B cell (primary cell): ENCODE results near the gene CAND2. TPM values are rescaled to one million over a fixed set of nuclear protein-coding genes. Genes with fewer than 3 reads are reported as not detected.
"Not testable (repeated sequence)": the region's sequence is repeated elsewhere in the genome, so short reads cannot be mapped to it uniquely, and the experiment has no call there.

Experiments
- ATAC-seq: fragments of 200-7000 bp; cut with Tn5 transposase; one replicate; pipeline ENCODE4 v1.10.0; 2021; ENCODE audit warnings: low read depth, mild to moderate bottlenecking, moderate number of reproducible peaks, moderate library complexity
- CTCF ChIA-PET: fragments of 350-600 bp; sonication (Branson Sonifier 250); formaldehyde crosslinking; loops from one replicate; lab custom pipeline; 2021; ENCODE audit warnings: antibody characterized with exemption, inconsistent platforms; lab: Charles Lee
- POLR2A ChIA-PET: fragments of 350-600 bp; sonication (Branson Sonifier 250); formaldehyde crosslinking; loops from one replicate; lab custom pipeline; 2021; ENCODE audit warnings: antibody characterized with exemption; lab: Charles Lee
- DNase-seq: peaks from one replicate; pipeline ENCODE4 v3.0.0; 2013
- H2AFZ ChIP-seq: 2 replicates; pipeline ENCODE4 v1.6.1; 2012; ENCODE audit warnings: mild to moderate bottlenecking, low read depth, low read length; ENCODE audit not compliant: insufficient read depth, poor library complexity, severe bottlenecking
- H3K27ac ChIP-seq, 2 donors: 1 replicate in 1 of 2; 2 replicates in 1 of 2; pipeline ENCODE4 v1.5.1; 2012 to 2013; ENCODE audit warnings: low read length in 2 of 2, mild to moderate bottlenecking in 2 of 2, moderate library complexity in 1 of 2
- H3K27me3 ChIP-seq, 4 experiments: fragments of 200-600 bp in 1 of 4; sonication (generic) in 1 of 4; replicated peaks in 1 of 4; 1 replicate in 2 of 4; 2 replicates in 2 of 4; pipeline versions ENCODE4 v1.6.1 to v1.7.0; 2013 to 2016; ENCODE audit warnings: low read length in 3 of 4, mild to moderate bottlenecking in 2 of 4, mixed read lengths in 1 of 4, moderate library complexity in 1 of 4; ENCODE audit not compliant: insufficient read depth in 4 of 4, control insufficient read depth in 3 of 4; ENCODE audit errors: control extremely low read depth in 1 of 4
- H3K36me3 ChIP-seq, 2 experiments: replicated peaks in 1 of 2; 1 replicate in 1 of 2; 2 replicates in 1 of 2; pipeline versions ENCODE4 v1.6.1 to v1.7.1; 2013; ENCODE audit warnings: low read length in 1 of 2; ENCODE audit not compliant: insufficient read depth in 2 of 2, control insufficient read depth in 1 of 2; ENCODE audit errors: control extremely low read depth in 1 of 2, extremely low read depth in 1 of 2
- H3K4me1 ChIP-seq, 2 donors: fragments of 200-600 bp in 1 of 2; sonication (generic) in 1 of 2; 1 replicate in 1 of 2; 2 replicates in 1 of 2; pipeline versions ENCODE4 v1.5.1 to v1.6.1; 2013 to 2017; ENCODE audit warnings: low read length in 2 of 2; ENCODE audit not compliant: control insufficient read depth in 2 of 2, insufficient read depth in 2 of 2
- H3K4me2 ChIP-seq: replicated peaks from 2 replicates; pipeline ENCODE3; 2012; ENCODE audit warnings: mild to moderate bottlenecking, low read depth, low read length; ENCODE audit not compliant: poor library complexity, severe bottlenecking
- H3K4me3 ChIP-seq, 5 experiments: fragments of 200-600 bp in 1 of 5; sonication (generic) in 1 of 5; 1 replicate in 3 of 5; 2 replicates in 2 of 5; pipeline versions ENCODE4 v1.5.1 to v1.7.0; 2011 to 2016; ENCODE audit warnings: low read length in 4 of 5, mild to moderate bottlenecking in 4 of 5, low read depth in 2 of 5, control low read depth in 1 of 5, moderate library complexity in 1 of 5; ENCODE audit not compliant: insufficient read depth in 1 of 5; ENCODE audit errors: control extremely low read depth in 1 of 5, extremely low read depth in 1 of 5
- H3K79me2 ChIP-seq: fragments of 200-600 bp; sonication (generic); one replicate; pipeline ENCODE4 v1.6.0; 2016; ENCODE audit warnings: low read length; ENCODE audit not compliant: control insufficient read depth, insufficient read depth
- H3K9ac ChIP-seq: fragments of 200-600 bp; sonication (generic); 2 replicates; pipeline ENCODE4 v1.6.1; 2017; ENCODE audit warnings: mild to moderate bottlenecking, low read length, moderate library complexity
- H3K9me3 ChIP-seq, 3 donors: one replicate each; pipeline versions ENCODE4 v1.6.1 to v1.7.1; 2013; ENCODE audit warnings: low read length in 2 of 3; ENCODE audit not compliant: control insufficient read depth in 2 of 3, insufficient read depth in 1 of 3; ENCODE audit errors: control extremely low read depth in 1 of 3
- H4K20me1 ChIP-seq: 2 replicates; pipeline ENCODE4 v1.6.0; 2012; ENCODE audit warnings: mild to moderate bottlenecking, low read length; ENCODE audit not compliant: insufficient read depth, control insufficient read depth, poor library complexity, severe bottlenecking
- H3K27ac Mint-ChIP-seq: one replicate; pipeline ENCODE4 v1.8.0; 2021; ENCODE audit warnings: mixed read lengths
- H3K27me3 Mint-ChIP-seq: one replicate; pipeline ENCODE4 v1.8.0; 2021; ENCODE audit warnings: mixed read lengths
- H3K4me1 Mint-ChIP-seq: one replicate; pipeline ENCODE4 v1.8.0; 2021; ENCODE audit warnings: mixed read lengths
- H3K4me3 Mint-ChIP-seq: one replicate; pipeline ENCODE4 v1.8.0; 2021; ENCODE audit warnings: mixed read lengths
- H3K9me3 Mint-ChIP-seq: one replicate; pipeline ENCODE4 v1.8.0; 2022; ENCODE audit warnings: mixed read lengths; ENCODE audit not compliant: insufficient read depth
- EZH2 ChIP-seq: IDR thresholded peaks from 2 replicates; pipeline ENCODE4 v1.6.1; 2012; ENCODE audit warnings: borderline replicate concordance, low read depth, mild to moderate bottlenecking, moderate library complexity, low read length; ENCODE audit not compliant: insufficient read depth, poor library complexity, severe bottlenecking
- WGBS: methylation state at CpG from one replicate; pipeline ENCODE4 v1.1.5; 2013; ENCODE audit warnings: missing lambda C conversion rate; ENCODE audit not compliant: insufficient coverage; 5-methylcytosine and 5-hydroxymethylcytosine counted together
- intact Hi-C: fragments of 100-400 bp; cut with micrococcal nuclease; formaldehyde crosslinking; loops from one replicate; pipeline ENCODE4 v1.10.0; 2022
- polyA plus RNA-seq: library from polyadenylated mRNA; depleted of rRNA; stranded (reverse); fragments of >200 nt; gene quantifications from 2 replicates; pipeline ENCODE4 v1.2.3, GENCODE V29; 2012
- total RNA-seq, 2 donors: library from RNA; stranded (reverse); fragments of 120-200 nt in 1 of 2; gene quantifications; 1 replicate in 1 of 2; 2 replicates in 1 of 2; pipeline versions ENCODE4 v1.2.3 to v1.2.4, GENCODE V29; 2013 to 2022
- TF ChIP-seq, protein P1 (sequence below): fragments of 200-600 bp; IDR thresholded peaks from one replicate; pipeline ENCODE4 v1.8.0; 2022; ENCODE audit warnings: antibody characterized with exemption, mild to moderate bottlenecking

CAND2 gene
- total and polyA plus RNA-seq, 2 donors (not counting 1 experiment from before 2014, with no cell fraction given) = 0.34 to 1.9 TPM

DNA sequence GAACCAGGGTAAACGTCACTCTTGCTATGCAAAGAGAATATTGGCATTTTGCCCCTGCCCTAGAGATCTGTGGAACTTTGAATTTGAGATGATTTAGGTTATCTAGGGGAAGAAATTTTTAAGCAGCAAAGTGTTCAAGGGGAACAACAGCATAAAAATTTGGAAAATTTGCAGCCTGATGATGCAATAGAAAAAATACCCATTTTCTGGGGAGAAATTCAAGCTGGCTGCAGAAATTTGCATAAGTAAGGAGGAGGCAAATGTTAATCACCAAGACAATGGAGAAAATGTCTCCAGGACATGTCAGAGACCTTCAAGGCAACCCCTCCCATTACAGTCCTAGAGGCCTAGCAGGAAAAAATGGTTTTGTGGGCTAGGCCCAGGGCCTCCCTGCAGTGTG lies 49.3 kb downstream of the CAND2 start:
- ChIA-PET POLR2A (no interaction called here), CTCF (no interaction called here)
- no peaks in the 10 kb centered on the region for H3K79me2 ChIP-seq
- H3K36me3 ChIP-seq = no peaks in the 10 kb centered on the region
- no peak overlapping the region for H3K4me3 ChIP-seq
- no peak overlapping the region for H3K27ac Mint-ChIP-seq
- WGBS = 100% methylated on average over 1 of the region's 1 CpG
- H3K27me3 ChIP-seq = no peaks in the 10 kb centered on the region
- H3K9me3 ChIP-seq = no peaks in the 10 kb centered on the region
- no peak overlapping the region for H3K9ac ChIP-seq
- ATAC-seq = no peak
- peaks cover 8% of the 10 kb centered on the region for H3K4me1 Mint-ChIP-seq
- no peak overlapping the region for H3K27ac ChIP-seq
- no peak overlapping the region for H3K4me2 ChIP-seq
- peaks cover 4% of the 10 kb centered on the region for H4K20me1 ChIP-seq
- no peaks in the 10 kb centered on the region for H3K27me3 Mint-ChIP-seq
- H3K9me3 Mint-ChIP-seq = no peaks in the 10 kb centered on the region
- peaks cover 0 to 6% of the 10 kb centered on the region in 2 donors for H3K4me1 ChIP-seq
- intact Hi-C loops = no loop called here
- no peak for TF ChIP-seq EZH2
- TF ChIP-seq, protein P1, sequence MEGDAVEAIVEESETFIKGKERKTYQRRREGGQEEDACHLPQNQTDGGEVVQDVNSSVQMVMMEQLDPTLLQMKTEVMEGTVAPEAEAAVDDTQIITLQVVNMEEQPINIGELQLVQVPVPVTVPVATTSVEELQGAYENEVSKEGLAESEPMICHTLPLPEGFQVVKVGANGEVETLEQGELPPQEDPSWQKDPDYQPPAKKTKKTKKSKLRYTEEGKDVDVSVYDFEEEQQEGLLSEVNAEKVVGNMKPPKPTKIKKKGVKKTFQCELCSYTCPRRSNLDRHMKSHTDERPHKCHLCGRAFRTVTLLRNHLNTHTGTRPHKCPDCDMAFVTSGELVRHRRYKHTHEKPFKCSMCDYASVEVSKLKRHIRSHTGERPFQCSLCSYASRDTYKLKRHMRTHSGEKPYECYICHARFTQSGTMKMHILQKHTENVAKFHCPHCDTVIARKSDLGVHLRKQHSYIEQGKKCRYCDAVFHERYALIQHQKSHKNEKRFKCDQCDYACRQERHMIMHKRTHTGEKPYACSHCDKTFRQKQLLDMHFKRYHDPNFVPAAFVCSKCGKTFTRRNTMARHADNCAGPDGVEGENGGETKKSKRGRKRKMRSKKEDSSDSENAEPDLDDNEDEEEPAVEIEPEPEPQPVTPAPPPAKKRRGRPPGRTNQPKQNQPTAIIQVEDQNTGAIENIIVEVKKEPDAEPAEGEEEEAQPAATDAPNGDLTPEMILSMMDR = no peak
- H3K4me3 Mint-ChIP-seq = no peak overlapping the region
- H2AFZ ChIP-seq = no peak overlapping the region
- no peak for DNase-seq

- Mint-ChIP-seq H3K4me3 (no peak overlapping the region), H3K4me1 (no peaks in the 10 kb centered on the region), H3K27me3 (peaks cover 27% of the 10 kb centered on the region), H3K9me3 (no peaks in the 10 kb centered on the region), H3K27ac (no peak overlapping the region)
- H3K9ac ChIP-seq = no peak overlapping the region
- intact Hi-C loops = no loop called here
- no peaks in the 10 kb centered on the region for H3K36me3 ChIP-seq
- H3K27me3 ChIP-seq = peaks cover 0 to 28% (median 3%) of the 10 kb centered on the region in 4 experiments
- H3K27ac ChIP-seq = no peak overlapping the region
- no peak overlapping the region for H3K4me2 ChIP-seq
- no peak overlapping the region for H3K4me3 ChIP-seq
- ATAC-seq (no peak), DNase-seq (no peak)
- CTCF ChIA-PET = interaction anchor here (1.0 to 1.3 kb wide), 3 partner anchors 10 to 17 kb away, joined by 3 to 5 read pairs (median 3); partner anchors contain the start of gene RPL32
- POLR2A ChIA-PET = no interaction called here
- H3K9me3 ChIP-seq = peaks cover 0 to 4% (median 0%) of the 10 kb centered on the region in 3 donors
- H4K20me1 ChIP-seq = no peaks in the 10 kb centered on the region
- H2AFZ ChIP-seq = no peak overlapping the region
- no peaks in the 10 kb centered on the region for H3K4me1 ChIP-seq
- WGBS = 73% methylated on average over 2 of the region's 3 CpGs
- no peak for TF ChIP-seq EZH2
- TF ChIP-seq, protein P1 = no peak
- H3K79me2 ChIP-seq = no peaks in the 10 kb centered on the region
Observed at GRCh38 chr3:12852201-12852600, 55.7 kb downstream of the CAND2 start.

GRCh38 chr3:12853847-12854246 lies 57.4 kb downstream of the CAND2 start:
- H3K79me2 ChIP-seq, intact Hi-C loops, ATAC-seq, H2AFZ ChIP-seq, H3K4me2 ChIP-seq, H3K9me3 Mint-ChIP-seq, POLR2A ChIA-PET, H3K27ac ChIP-seq, CTCF ChIA-PET, H4K20me1 ChIP-seq, H3K27ac Mint-ChIP-seq, H3K9me3 ChIP-seq, H3K36me3 ChIP-seq, H3K4me1 ChIP-seq, DNase-seq, H3K9ac ChIP-seq, H3K4me1 Mint-ChIP-seq, H3K4me3 ChIP-seq, H3K4me3 Mint-ChIP-seq: not testable (repeated sequence)
- peaks cover 0 to 28% (median 3%) of the 10 kb centered on the region in 4 experiments for H3K27me3 ChIP-seq
- no CpG with 5 or more reads among the region's 2 CpGs for WGBS
- peaks cover 33% of the 10 kb centered on the region for H3K27me3 Mint-ChIP-seq
